ENCODE data around the gene FTO. TPM values are rescaled to one million over a fixed set of nuclear protein-coding genes. Genes with fewer than 3 reads are reported as not detected.

FTO gene
- total RNA-seq, 4 donors from 2014 or later, result 125 to 182 (median 164) TPM

DNA sequence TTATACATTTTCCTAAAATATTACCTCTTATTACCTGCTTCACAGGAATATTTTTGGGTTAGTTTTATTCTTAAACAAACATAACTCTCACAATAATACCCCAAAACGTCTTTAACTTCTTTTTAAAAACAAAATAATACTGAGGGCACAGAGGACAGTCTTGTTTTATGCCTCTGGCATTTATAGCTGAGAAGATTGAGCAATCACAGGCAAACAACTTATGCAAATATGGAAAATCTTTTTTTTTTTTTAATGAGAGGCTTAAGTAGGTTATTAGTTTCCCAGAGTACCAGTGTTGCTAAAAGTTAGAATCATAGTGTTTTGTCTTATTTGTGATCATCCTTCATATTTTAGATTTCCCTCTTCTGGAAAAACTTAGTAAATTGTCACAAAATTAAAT is 195.0 kb downstream of the FTO start:
- no peak overlapping the region for H3K27ac ChIP-seq
- whole genome bisulfite sequencing, 2 donors, result 63 to 76% methylated on average over 1 of the region's 1 CpG
- intact Hi-C loops (cut with DNase I), result no loop called here
- no peak for DNase-seq
- TF ChIP-seq, protein P1, sequence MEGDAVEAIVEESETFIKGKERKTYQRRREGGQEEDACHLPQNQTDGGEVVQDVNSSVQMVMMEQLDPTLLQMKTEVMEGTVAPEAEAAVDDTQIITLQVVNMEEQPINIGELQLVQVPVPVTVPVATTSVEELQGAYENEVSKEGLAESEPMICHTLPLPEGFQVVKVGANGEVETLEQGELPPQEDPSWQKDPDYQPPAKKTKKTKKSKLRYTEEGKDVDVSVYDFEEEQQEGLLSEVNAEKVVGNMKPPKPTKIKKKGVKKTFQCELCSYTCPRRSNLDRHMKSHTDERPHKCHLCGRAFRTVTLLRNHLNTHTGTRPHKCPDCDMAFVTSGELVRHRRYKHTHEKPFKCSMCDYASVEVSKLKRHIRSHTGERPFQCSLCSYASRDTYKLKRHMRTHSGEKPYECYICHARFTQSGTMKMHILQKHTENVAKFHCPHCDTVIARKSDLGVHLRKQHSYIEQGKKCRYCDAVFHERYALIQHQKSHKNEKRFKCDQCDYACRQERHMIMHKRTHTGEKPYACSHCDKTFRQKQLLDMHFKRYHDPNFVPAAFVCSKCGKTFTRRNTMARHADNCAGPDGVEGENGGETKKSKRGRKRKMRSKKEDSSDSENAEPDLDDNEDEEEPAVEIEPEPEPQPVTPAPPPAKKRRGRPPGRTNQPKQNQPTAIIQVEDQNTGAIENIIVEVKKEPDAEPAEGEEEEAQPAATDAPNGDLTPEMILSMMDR (IDR thresholded peaks at IDR 0.05), result no peak
- TF ChIP-seq POLR2A (IDR thresholded peaks at IDR 0.05), result no peak
- no peak overlapping the region for H3K4me3 ChIP-seq (replicated peaks in 1 of 3)
- no peaks in the 10 kb centered on the region for H3K27me3 ChIP-seq
- peaks cover 7 to 10% of the 10 kb centered on the region in 2 donors for H3K4me1 ChIP-seq
- no peaks in the 10 kb centered on the region for H3K9me3 ChIP-seq
- no peaks in the 10 kb centered on the region for H3K36me3 ChIP-seq

- Histone ChIP-seq H3K27ac (no peak overlapping the region), H3K27me3 (no peaks in the 10 kb centered on the region), H3K4me1 (peaks cover 3 to 6% of the 10 kb centered on the region in 2 donors), H3K36me3 (no peaks in the 10 kb centered on the region), H3K4me3 (replicated peaks in 1 of 3) (no peak overlapping the region), H3K9me3 (no peaks in the 10 kb centered on the region)
- WGBS, 2 donors, result 80 to 81% methylated on average over 1 of the region's 1 CpG
- TF ChIP-seq, protein P1 (IDR thresholded peaks at IDR 0.05), result no peak
- no peak for TF ChIP-seq POLR2A (IDR thresholded peaks at IDR 0.05)
- intact Hi-C loops (cut with DNase I), result no loop called here
- DNase-seq, result no peak
These were observed 195.5 kb downstream of the FTO start for GRCh38 chr16:53899431-53899830.

GRCh38 chr16:53900667-53901066 is 196.7 kb downstream of the FTO start:
- Histone ChIP-seq H3K4me3 (replicated peaks in 1 of 3) (no peak overlapping the region), H3K27me3 (no peaks in the 10 kb centered on the region), H3K9me3 (no peaks in the 10 kb centered on the region), H3K36me3 (no peaks in the 10 kb centered on the region), H3K27ac (no peak overlapping the region), H3K4me1 (peaks cover 0 to 5% of the 10 kb centered on the region in 2 donors)
- WGBS, 2 donors, result 86 to 90% methylated on average over 4 of the region's 4 CpGs
- intact Hi-C loops (cut with DNase I), result no loop called here
- TF ChIP-seq POLR2A (IDR thresholded peaks at IDR 0.05), result no peak
- TF ChIP-seq, protein P1 (IDR thresholded peaks at IDR 0.05), result no peak
- no peak for DNase-seq

GRCh38 chr16:53901408-53901807 is 197.5 kb downstream of the FTO start:
- DNase-seq, result no peak
- Histone ChIP-seq H3K9me3 (no peaks in the 10 kb centered on the region), H3K4me3 (replicated peaks in 1 of 3) (no peak overlapping the region), H3K27me3 (no peaks in the 10 kb centered on the region), H3K27ac (no peak overlapping the region), H3K36me3 (no peaks in the 10 kb centered on the region), H3K4me1 (peaks cover 0 to 5% of the 10 kb centered on the region in 2 donors)
- TF ChIP-seq, protein P1 (IDR thresholded peaks at IDR 0.05), result no peak
- no peak for TF ChIP-seq POLR2A (IDR thresholded peaks at IDR 0.05)
- WGBS, 2 donors, result 92% methylated on average over 2 of the region's 2 CpGs
- intact Hi-C loops (cut with DNase I), result no loop called here

GRCh38 chr16:53904533-53904932 is 200.6 kb downstream of the FTO start:
- no peak overlapping the region for H3K27ac ChIP-seq
- TF ChIP-seq, protein P1 (IDR thresholded peaks at IDR 0.05), result no peak
- TF ChIP-seq POLR2A (IDR thresholded peaks at IDR 0.05), result no peak
- H3K36me3 ChIP-seq, result no peaks in the 10 kb centered on the region
- no peak for DNase-seq
- H3K4me3 ChIP-seq (replicated peaks in 1 of 3), result no peak overlapping the region
- peaks cover 0 to 7% of the 10 kb centered on the region in 2 donors for H3K4me1 ChIP-seq
- H3K9me3 ChIP-seq, result no peaks in the 10 kb centered on the region
- 86 to 92% methylated on average over 6 of the region's 6 CpGs for WGBS, 2 donors
- no peaks in the 10 kb centered on the region for H3K27me3 ChIP-seq
- intact Hi-C loops (cut with DNase I), result no loop called here

All from thyroid gland (tissue), 4 donors.